ENCODE data around the gene TEX11. TPM values are rescaled to one million over a fixed set of nuclear protein-coding genes. Genes with fewer than 3 reads are reported as not detected.
"Not testable (repeated sequence)": the region's sequence is repeated elsewhere in the genome, so short reads cannot be mapped to it uniquely, and the experiment has no call there.

The TEX11 gene
- total and polyA plus RNA-seq, 2 donors (not counting 1 experiment from before 2014, with no cell fraction given), result not detected

GRCh38 chrX:70907900-70908299 is 611 bp downstream of the TEX11 start:
- Histone ChIP-seq H3K9me3 (ENCODE audit: control insufficient read depth, insufficient read depth, low read depth, low read length) (no peaks in the 10 kb centered on the region), H2AFZ (ENCODE audit: low read length) (no peak overlapping the region), H3K4me1 (ENCODE audit: control insufficient read depth, extremely low read depth, insufficient read depth, low read length) (no peaks in the 10 kb centered on the region), H4K20me1 (ENCODE audit: control insufficient read depth, extremely low read depth, insufficient read depth, low read length) (no peaks in the 10 kb centered on the region), H3K79me2 (ENCODE audit: control insufficient read depth, insufficient read depth, low read length) (no peaks in the 10 kb centered on the region), H3K9ac (ENCODE audit: insufficient read depth, low read length) (no peak overlapping the region), H3K4me2 (ENCODE audit: extremely low read depth, insufficient read depth, low read length) (no peak overlapping the region), H3K27ac (ENCODE audit: insufficient read depth, low read length) (no peak overlapping the region), H3K4me3 (replicated peaks in 1 of 4; ENCODE audit: control extremely low read depth in 1 of 4, insufficient read depth in 1 of 4, low read depth in 3 of 4, low read length in 4 of 4) (no peak overlapping the region), H3K36me3 (ENCODE audit: control insufficient read depth, insufficient read depth, low read length) (no peaks in the 10 kb centered on the region), H3K27me3 (ENCODE audit: control insufficient read depth, insufficient read depth, low read length) (no peaks in the 10 kb centered on the region)
- TF ChIP-seq CTCF (conservative IDR thresholded peaks at IDR 0.05 in 1 of 2, IDR thresholded peaks at IDR 0.05 in 1 of 2; ENCODE audit: low read depth in 1 of 2, low read length in 2 of 2) (no peak), EZH2 (IDR thresholded peaks at IDR 0.05; ENCODE audit: low read length, missing control alignments) (no peak)
- no peak for DNase-seq (ENCODE audit: low read depth in 2 of 2)

- H3K79me2 ChIP-seq (ENCODE audit: control insufficient read depth, insufficient read depth, low read length), result no peaks in the 10 kb centered on the region
- no peaks in the 10 kb centered on the region for H3K4me1 ChIP-seq (ENCODE audit: control insufficient read depth, extremely low read depth, insufficient read depth, low read length)
- no peaks in the 10 kb centered on the region for H4K20me1 ChIP-seq (ENCODE audit: control insufficient read depth, extremely low read depth, insufficient read depth, low read length)
- no peak overlapping the region for H3K4me3 ChIP-seq (replicated peaks in 1 of 4; ENCODE audit: control extremely low read depth in 1 of 4, insufficient read depth in 1 of 4, low read depth in 3 of 4, low read length in 4 of 4)
- no peak overlapping the region for H2AFZ ChIP-seq (ENCODE audit: low read length)
- no peak overlapping the region for H3K4me2 ChIP-seq (ENCODE audit: extremely low read depth, insufficient read depth, low read length)
- DNase-seq (ENCODE audit: low read depth in 2 of 2), result no peak
- TF ChIP-seq EZH2 (IDR thresholded peaks at IDR 0.05; ENCODE audit: low read length, missing control alignments) (no peak), CTCF (conservative IDR thresholded peaks at IDR 0.05 in 1 of 2, IDR thresholded peaks at IDR 0.05 in 1 of 2; ENCODE audit: low read depth in 1 of 2, low read length in 2 of 2) (no peak)
- no peaks in the 10 kb centered on the region for H3K36me3 ChIP-seq (ENCODE audit: control insufficient read depth, insufficient read depth, low read length)
- no peak overlapping the region for H3K9ac ChIP-seq (ENCODE audit: insufficient read depth, low read length)
- no peak overlapping the region for H3K27ac ChIP-seq (ENCODE audit: insufficient read depth, low read length)
- no peaks in the 10 kb centered on the region for H3K27me3 ChIP-seq (ENCODE audit: control insufficient read depth, insufficient read depth, low read length)
- H3K9me3 ChIP-seq (ENCODE audit: control insufficient read depth, insufficient read depth, low read depth, low read length), result no peaks in the 10 kb centered on the region
Measured at GRCh38 chrX:70901465-70901864, 7.0 kb downstream of the TEX11 start.

- not testable (repeated sequence) for H3K79me2 ChIP-seq (ENCODE audit: control insufficient read depth, insufficient read depth, low read length); H3K4me1 ChIP-seq (ENCODE audit: control insufficient read depth, extremely low read depth, insufficient read depth, low read length); H3K27me3 ChIP-seq (ENCODE audit: control insufficient read depth, insufficient read depth, low read length); H3K9me3 ChIP-seq (ENCODE audit: control insufficient read depth, insufficient read depth, low read depth, low read length); H2AFZ ChIP-seq (ENCODE audit: low read length); H3K36me3 ChIP-seq (ENCODE audit: control insufficient read depth, insufficient read depth, low read length); DNase-seq (ENCODE audit: low read depth in 2 of 2); H3K4me3 ChIP-seq (replicated peaks in 1 of 4; ENCODE audit: control extremely low read depth in 1 of 4, insufficient read depth in 1 of 4, low read depth in 3 of 4, low read length in 4 of 4); H3K4me2 ChIP-seq (ENCODE audit: extremely low read depth, insufficient read depth, low read length); H3K27ac ChIP-seq (ENCODE audit: insufficient read depth, low read length); H4K20me1 ChIP-seq (ENCODE audit: control insufficient read depth, extremely low read depth, insufficient read depth, low read length); H3K9ac ChIP-seq (ENCODE audit: insufficient read depth, low read length)
Measured at GRCh38 chrX:70890441-70890840, 18.1 kb downstream of the TEX11 start.
